ENCODE data around the gene MZT2A.
"Not testable (repeated sequence)": the region's sequence is repeated elsewhere in the genome, so short reads cannot be mapped to it uniquely, and the experiment has no call there.

MZT2A gene

DNA sequence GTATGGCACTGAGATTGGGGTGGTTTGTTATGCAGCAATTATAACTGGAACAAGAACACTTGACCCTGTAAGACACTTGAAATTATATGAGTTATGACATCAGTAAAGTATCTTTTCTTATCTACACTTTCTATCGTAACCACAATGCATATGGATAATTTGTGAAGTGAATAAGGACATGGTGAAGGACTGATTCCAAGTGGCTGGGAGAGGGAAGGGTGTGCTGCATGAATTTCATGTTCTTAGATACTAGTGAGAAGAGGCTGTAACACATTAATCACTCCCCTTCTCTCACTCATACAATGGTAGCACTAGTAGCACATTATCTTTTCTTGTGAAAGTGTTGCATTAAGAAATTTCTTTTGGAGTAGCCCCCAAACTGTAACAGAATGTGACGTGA is 37.3 kb downstream of the MZT2A start:
- not testable (repeated sequence) for DNase-seq (ENCODE audit: low spot score)

DNA sequence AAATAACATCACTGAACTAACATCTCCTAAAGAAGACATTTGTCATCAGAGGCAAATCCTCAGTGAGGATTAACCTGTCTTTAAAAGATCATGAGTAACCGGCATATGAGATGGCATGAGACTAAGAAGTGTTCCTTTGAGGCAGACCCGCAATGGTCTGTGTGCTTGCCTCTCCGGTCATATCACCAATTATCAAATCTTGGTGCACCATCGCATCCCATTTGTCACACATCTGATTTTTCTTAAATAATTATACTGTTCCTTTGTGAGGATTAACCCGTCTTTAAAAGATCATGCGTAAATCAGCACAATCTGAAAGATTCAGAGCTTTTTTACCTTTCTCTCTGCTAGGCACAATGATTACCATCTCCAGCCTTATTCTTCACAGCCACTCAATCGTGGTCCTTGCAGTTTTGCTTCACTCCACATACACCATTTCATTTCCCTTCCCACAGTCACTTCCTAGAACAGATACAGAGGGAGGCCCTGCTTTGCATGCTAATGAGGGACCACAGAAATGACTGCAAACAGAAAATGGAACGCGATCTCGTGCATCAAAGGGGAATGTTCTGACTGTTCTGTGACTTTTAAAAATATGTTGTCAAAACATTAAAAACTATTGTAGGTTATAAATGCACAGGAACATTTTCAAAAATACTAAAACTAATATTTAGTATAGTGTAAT is 40.8 kb downstream of the MZT2A start:
- not testable (repeated sequence) for DNase-seq (ENCODE audit: low spot score)

DNA sequence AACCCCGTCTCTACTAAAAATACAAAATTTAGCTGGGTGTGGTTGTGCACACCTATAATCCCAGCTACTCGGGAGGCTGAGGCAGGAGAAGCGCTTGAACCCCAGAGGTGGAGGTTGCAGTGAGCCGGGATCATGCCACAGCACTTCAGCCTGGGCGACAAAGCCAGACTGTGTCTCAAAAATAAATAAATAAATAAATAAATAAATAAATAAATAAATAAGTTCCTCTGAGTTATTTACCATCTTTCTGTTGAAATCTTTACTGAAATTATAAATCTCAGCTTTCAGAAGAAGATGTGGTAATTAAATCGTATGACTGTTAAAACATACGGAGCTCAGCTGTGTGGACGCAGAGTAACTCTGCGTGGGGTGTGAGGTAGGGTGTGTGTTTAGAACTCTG is 44.2 kb downstream of the MZT2A start:
- not testable (repeated sequence) for DNase-seq (ENCODE audit: low spot score)

DNA sequence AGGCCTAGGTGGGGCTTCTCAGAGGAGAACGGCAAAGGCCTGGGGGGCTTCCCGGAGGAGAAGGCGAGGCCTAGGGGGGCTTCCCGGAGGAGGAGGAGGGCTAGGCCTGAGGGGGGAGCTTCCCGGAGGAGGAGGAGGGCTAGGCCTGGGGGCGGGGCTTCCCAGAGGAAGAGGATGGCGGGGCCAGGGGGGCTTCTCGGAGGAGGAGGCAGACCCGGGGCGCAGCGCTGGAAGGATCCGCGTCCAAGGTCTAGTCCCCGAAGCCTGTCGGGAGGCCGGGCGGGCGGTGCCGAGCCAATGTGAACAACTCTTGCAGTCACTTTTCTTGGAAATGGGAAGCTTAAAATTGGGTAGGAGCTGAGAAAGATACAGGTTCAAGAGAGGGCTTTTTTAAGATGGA is 46.3 kb downstream of the MZT2A start:
- DNase-seq (ENCODE audit: low spot score) = no peak

DNA sequence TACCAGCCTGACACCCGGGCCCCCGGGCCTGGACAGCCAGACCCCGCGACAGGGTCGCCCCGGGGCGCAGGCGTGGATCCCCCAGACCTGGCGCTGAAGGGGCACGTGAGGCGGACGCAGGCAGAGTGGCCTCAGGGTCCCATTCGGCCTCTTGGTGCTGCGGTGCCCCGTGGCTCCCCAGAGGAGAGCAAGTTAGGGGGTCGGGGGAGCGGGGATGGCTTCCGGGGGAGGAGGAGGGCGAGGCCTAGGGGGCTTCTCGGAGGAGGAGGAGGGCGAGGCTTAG is 46.7 kb downstream of the MZT2A start:
- not testable (repeated sequence) for DNase-seq (ENCODE audit: low spot score)

DNA sequence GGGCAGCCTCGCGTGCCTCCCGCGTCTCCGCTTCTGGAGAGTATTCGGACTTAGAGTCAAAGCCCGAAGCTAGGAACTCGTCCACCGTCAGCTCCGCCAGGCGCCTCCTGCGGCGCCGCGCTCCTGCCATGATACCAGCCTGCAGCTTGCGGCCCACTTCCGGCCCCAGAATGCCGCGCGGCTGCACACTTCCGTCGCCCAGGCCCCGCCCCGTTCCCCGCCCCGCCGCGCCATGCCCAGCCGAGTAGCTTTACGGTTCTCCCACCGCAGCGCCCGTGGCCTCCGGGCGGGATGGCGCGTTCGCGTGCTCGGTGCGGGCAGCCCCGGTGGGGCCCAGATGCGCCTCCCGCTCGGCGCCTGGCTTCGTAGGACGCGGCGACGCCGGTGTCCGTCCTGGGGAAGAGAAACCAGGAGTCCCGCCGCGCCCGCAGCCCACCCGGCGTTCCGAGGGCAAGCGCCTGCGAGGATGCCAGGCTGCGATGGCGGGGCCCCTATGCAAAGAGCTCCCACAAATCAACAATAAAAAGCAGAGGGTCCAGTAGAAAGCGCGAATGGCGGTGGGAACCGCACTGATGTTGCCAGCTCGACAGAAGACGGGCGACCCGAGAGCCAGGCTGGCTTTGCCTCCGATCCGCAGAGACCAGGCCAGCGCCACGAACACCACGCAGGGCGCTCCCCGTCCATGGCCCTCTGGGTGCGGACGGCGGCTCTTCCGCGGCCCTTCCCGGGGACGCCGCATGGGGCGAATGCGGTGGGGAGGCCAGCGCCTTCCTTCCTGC is 47.3 kb downstream of the MZT2A start:
- not testable (repeated sequence) for DNase-seq (ENCODE audit: low spot score)

DNA sequence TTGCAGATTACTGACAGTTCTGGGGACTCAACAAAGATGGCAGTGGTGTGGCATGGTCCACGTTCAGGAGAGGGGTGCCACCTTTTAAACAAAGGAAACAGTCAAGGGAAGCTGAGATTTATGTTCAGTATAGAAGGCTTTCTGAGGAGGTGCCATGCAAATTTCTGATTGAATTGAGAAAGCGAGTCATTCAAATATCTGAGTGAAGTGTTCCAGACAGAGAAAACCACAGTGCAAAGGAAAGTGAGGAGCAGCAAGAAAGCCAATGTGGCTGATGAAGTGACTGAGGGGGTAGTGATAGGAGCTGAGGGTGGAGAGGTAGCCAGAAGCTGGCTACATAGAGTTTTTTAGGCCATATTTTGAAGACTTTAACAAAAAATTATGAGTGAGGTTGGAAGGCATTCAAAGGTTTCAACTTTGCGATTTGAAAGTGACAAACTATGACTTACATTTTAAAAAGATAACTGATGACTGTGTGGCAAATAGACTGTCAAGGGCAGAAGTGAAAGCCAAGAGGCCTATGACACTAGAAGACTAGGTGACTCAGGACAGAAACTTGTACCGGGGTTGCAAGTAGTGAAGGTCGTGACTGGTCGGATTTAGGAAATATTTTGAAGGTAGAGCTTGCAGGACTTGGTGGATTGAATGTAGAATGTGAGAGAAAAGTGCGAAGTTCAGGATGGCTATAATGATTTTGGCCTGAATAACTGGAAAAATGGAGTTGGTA is 51.3 kb downstream of the MZT2A start:
- not testable (repeated sequence) for DNase-seq (ENCODE audit: low spot score)

All from putamen (tissue), 1 donor.